HepG2 (cell line): ENCODE measurements around the gene SPSB2. TPM values are rescaled to one million over a fixed set of nuclear protein-coding genes. Genes with fewer than 3 reads are reported as not detected.

Experiments used
- ATAC-seq: fragments of 200-7000 bp; cut with Tn5 transposase; 3 replicates; pipeline ENCODE4 v1.9.1; 2020; ENCODE audit warnings: mild to moderate bottlenecking, moderate library complexity
- BruUV-seq: library from RNA; stranded (reverse); fragments of 400-500 nt; replicated peaks from 2 replicates; lab custom pipeline; 2021; lab: Mats Ljungman, UMichigan
- CTCF ChIA-PET: fragments of 300-600 bp; formaldehyde crosslinking; extraction: SDS; loops from one replicate; lab custom pipeline; 2021; ENCODE audit warnings: low total read pairs, inconsistent platforms, low intra/inter-chr PET ratio; lab: Yijun Ruan, JAX
- POLR2A ChIA-PET: fragments of 350-600 bp; sonication (Branson Sonifier 250); formaldehyde crosslinking; loops from one replicate; lab custom pipeline; 2020; ENCODE audit warnings: antibody characterized with exemption, inconsistent platforms; lab: Yijun Ruan, JAX
- DNase-seq: peaks from one replicate; pipeline ENCODE4 v3.0.0-alpha.2; 2015; ENCODE audit warnings: low spot score
- FAIRE-seq: peaks from 3 replicates; lab custom pipeline; 2011; peaks lifted over from hg19 to GRCh38; lab: Jason Lieb, UNC
- H2AFZ ChIP-seq: one replicate; pipeline ENCODE4 v1.6.1; 2011; ENCODE audit warnings: low read length, inconsistent platforms
- H3K27ac ChIP-seq: fragments of 300-600 bp; 3 replicates; pipeline ENCODE4 v1.8.0; 2011; ENCODE audit warnings: mixed run types, mild to moderate bottlenecking, mixed read lengths, low read length, inconsistent platforms; ENCODE audit not compliant: insufficient read depth; ENCODE audit errors: extremely low read length
- H3K27me3 ChIP-seq, 2 experiments: fragments of 200-600 bp in 1 of 2; 2 replicates in 1 of 2; 3 replicates in 1 of 2; pipeline versions ENCODE4 v1.6.0 to v1.8.0; 2011; ENCODE audit warnings: low read length in 2 of 2, mild to moderate bottlenecking in 2 of 2, moderate library complexity in 2 of 2, inconsistent platforms in 1 of 2; ENCODE audit not compliant: insufficient read depth in 2 of 2, control insufficient read depth in 1 of 2
- H3K36me3 ChIP-seq, 2 experiments: fragments of 200-600 bp in 1 of 2; replicated peaks in 1 of 2; 2 replicates in 1 of 2; 3 replicates in 1 of 2; pipeline versions ENCODE4 v1.5.1 to v1.8.0; 2011; ENCODE audit warnings: low read length in 2 of 2, inconsistent platforms in 1 of 2; ENCODE audit not compliant: insufficient read depth in 2 of 2, control insufficient read depth in 1 of 2
- H3K4me1 ChIP-seq: 2 replicates; pipeline ENCODE4 v1.5.1; 2012; ENCODE audit warnings: low read length, inconsistent platforms; ENCODE audit not compliant: insufficient read depth
- H3K4me2 ChIP-seq: 2 replicates; pipeline ENCODE4 v1.6.0; 2011; ENCODE audit warnings: low read depth, low read length, inconsistent platforms
- H3K4me3 ChIP-seq, 3 experiments: fragments of 200-600 bp in 1 of 3; sonication (generic), shearing (Covaris generic) in 1 of 3; replicated peaks in 1 of 3; 2 replicates each; pipeline ENCODE4 v1.5.1; 2011 to 2016; ENCODE audit warnings: low read length in 3 of 3, inconsistent platforms in 2 of 3, low read depth in 2 of 3, mild to moderate bottlenecking in 2 of 3, control low read depth in 1 of 3, mixed read lengths in 1 of 3; ENCODE audit not compliant: insufficient read depth in 1 of 3
- H3K79me2 ChIP-seq: one replicate; pipeline ENCODE4 v1.6.1; 2011; ENCODE audit warnings: low read length, inconsistent platforms; ENCODE audit not compliant: insufficient read depth
- H3K9ac ChIP-seq: 2 replicates; pipeline ENCODE4 v1.6.0; 2011; ENCODE audit warnings: mild to moderate bottlenecking, low read depth, low read length, inconsistent platforms; ENCODE audit not compliant: insufficient read depth
- H3K9me3 ChIP-seq: 2 replicates; pipeline ENCODE4 v1.5.1; 2012; ENCODE audit warnings: mild to moderate bottlenecking, low read length
- H4K20me1 ChIP-seq: 2 replicates; pipeline ENCODE4 v1.6.0; 2011; ENCODE audit warnings: inconsistent platforms, mild to moderate bottlenecking, low read length, moderate library complexity; ENCODE audit not compliant: insufficient read depth
- ARHGAP35 ChIP-seq: sonication (generic); formaldehyde crosslinking; IDR thresholded peaks from 2 replicates; pipeline ENCODE4 v1.9.0; 2022; ENCODE audit warnings: mild to moderate bottlenecking, inconsistent platforms, moderate library complexity, missing genetic modification reagents, borderline replicate concordance
- FOXJ3 ChIP-seq: sonication (generic); formaldehyde crosslinking; IDR thresholded peaks from 2 replicates; pipeline ENCODE4 v1.4.0; 2020; ENCODE audit warnings: missing genetic modification reagents, mild to moderate bottlenecking, borderline replicate concordance
- HNF1B ChIP-seq: sonication (generic); formaldehyde crosslinking; IDR thresholded peaks from 2 replicates; pipeline ENCODE4 v1.5.1; 2020; ENCODE audit warnings: mild to moderate bottlenecking, moderate library complexity, missing genetic modification reagents
- POLR2AphosphoS5 ChIP-seq: IDR thresholded peaks from 2 replicates; pipeline ENCODE4 v1.6.1; 2012; ENCODE audit warnings: low read depth, low read length
- RXRA ChIP-seq: sonication (generic); formaldehyde crosslinking; IDR thresholded peaks from 2 replicates; pipeline ENCODE4 v1.5.1; 2020; ENCODE audit warnings: missing genetic modification reagents
- ZFYVE20 ChIP-seq: sonication (generic); formaldehyde crosslinking; IDR thresholded peaks from 2 replicates; pipeline ENCODE4 v1.8.0; 2023; ENCODE audit warnings: low read depth, mild to moderate bottlenecking, moderate library complexity, missing genetic modification reagents, borderline replicate concordance
- ZNF552 ChIP-seq: sonication (generic); formaldehyde crosslinking; IDR thresholded peaks from 2 replicates; pipeline ENCODE4 v1.9.0; 2022; ENCODE audit warnings: missing genetic modification reagents, mild to moderate bottlenecking, borderline replicate concordance
- ZNF556 ChIP-seq: sonication (generic); formaldehyde crosslinking; IDR thresholded peaks from 2 replicates; pipeline ENCODE4 v1.4.0; 2020; ENCODE audit warnings: mild to moderate bottlenecking, missing genetic modification reagents, borderline replicate concordance
- ZNF616 ChIP-seq: sonication (generic); formaldehyde crosslinking; IDR thresholded peaks from 2 replicates; pipeline ENCODE4 v1.5.0; 2020; ENCODE audit warnings: low read depth, mild to moderate bottlenecking, missing genetic modification reagents
- WGBS: methylation state at CpG from one replicate; pipeline ENCODE4 v1.1.6; 2017; ENCODE audit warnings: low lambda C conversion rate; 5-methylcytosine and 5-hydroxymethylcytosine counted together
- in situ Hi-C: cut with HindIII; loops from 2 replicates; pipeline ENCODE4 v1.10.0; 2017; ENCODE audit warnings: low pct_unique_long_range_greater_than_20kb; ENCODE audit not compliant: extremely low pct_ligation_motif_present
- intact Hi-C: fragments of 100-400 bp; cut with micrococcal nuclease; formaldehyde crosslinking; loops from one replicate; pipeline ENCODE4 v1.10.0; 2022; ENCODE audit not compliant: unreplicated experiment
- polyA plus RNA-seq, 8 experiments: library from polyadenylated mRNA; depleted of rRNA in 3 of 8; stranded (reverse) in 7 of 8; unstranded in 1 of 8; fragments of >200 nt; fragmentation: Illumina TruSeq in 4 of 8; extraction: Trizol in 4 of 8; gene quantifications; 2 replicates each; pipeline versions ENCODE4 v1.2.1 to v1.2.3, GENCODE V29; 2011 to 2016; ENCODE audit warnings: low read depth in 4 of 8, missing spikeins in 1 of 8, mixed read lengths in 1 of 8; ENCODE audit not compliant: insufficient read depth in 1 of 8
- total RNA-seq, 5 experiments: library from RNA; depleted of rRNA; stranded (reverse); fragments of >200 nt; fragmentation: Illumina TruSeq; extraction: Trizol; gene quantifications; 2 replicates each; pipeline ENCODE4 v1.2.3, GENCODE V29; 2016; ENCODE audit warnings: low read depth in 1 of 5
- TF ChIP-seq, protein P1 (sequence below): sonication (generic); formaldehyde crosslinking; IDR thresholded peaks from 2 replicates; pipeline ENCODE4 v1.4.0; 2020; ENCODE audit warnings: low read depth, mild to moderate bottlenecking, missing genetic modification reagents

SPSB2 gene
- total and polyA plus RNA-seq, 2 of the 13 experiments (the other 11 are each of a cell fraction or from before 2014, with no cell fraction given), result 2.0 to 6.2 TPM

DNA sequence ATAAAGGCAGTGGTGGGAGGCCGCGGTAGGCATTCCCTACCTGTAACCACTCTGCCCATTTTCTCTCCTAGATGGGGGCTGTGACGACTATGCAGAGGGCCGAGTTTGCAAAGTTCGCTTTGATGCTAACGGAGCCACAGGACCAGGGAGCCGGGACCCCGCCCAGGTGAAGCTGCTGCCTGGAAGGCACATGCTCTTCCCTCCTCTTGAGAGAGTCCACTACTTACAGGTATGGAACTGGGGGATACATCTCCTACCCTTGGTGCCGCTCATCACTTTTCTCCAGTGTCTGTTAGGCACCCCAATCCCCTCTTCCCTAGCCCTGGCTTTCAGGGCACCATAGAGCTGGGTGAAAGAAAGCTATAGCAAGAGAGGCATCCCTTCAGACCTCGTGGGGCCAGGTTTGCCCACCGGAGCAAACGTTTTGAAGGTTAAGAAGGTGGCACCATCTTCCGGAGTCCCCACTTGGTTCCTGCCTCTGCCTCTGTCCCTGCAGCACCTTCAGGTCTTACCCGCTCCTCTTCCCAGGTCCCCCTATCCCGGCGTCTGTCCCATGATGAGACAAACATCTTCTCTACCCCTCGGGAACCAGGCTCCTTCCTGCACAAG, 46.9 kb downstream of the SPSB2 start:
- H3K27me3 ChIP-seq, result peaks cover 0 to 2% of the 10 kb centered on the region in 2 experiments; a peak in 1 of 5 replicates
- BruUV-seq, result no TSS peak
- no peak for ATAC-seq
- POLR2A ChIA-PET, result no interaction called here
- CTCF ChIA-PET, result interaction anchor here (0.7 to 2.6 kb wide), 6 partner anchors 68 to 209 kb away, joined by 3 to 34 read pairs (median 5); partner anchors contain the start of gene MLF2
- peaks cover 6 to 7% of the 10 kb centered on the region in 2 experiments; a peak in 3 of 5 replicates for H3K36me3 ChIP-seq
- no peaks in the 10 kb centered on the region for H3K9me3 ChIP-seq
- H3K27ac ChIP-seq, result no peak overlapping the region
- H2AFZ ChIP-seq, result no peak overlapping the region
- no peak for FAIRE-seq
- intact Hi-C loops (loop anchor here (10.0 kb wide), 1 partner anchor 211 kb away; no protein-coding TSS in a partner anchor), in situ Hi-C loops (loop anchor here (5.0 kb wide), 1 partner anchor 74 kb away; the partner anchor contains the start of gene MLF2)
- WGBS, result 90% methylated on average over 10 of the region's 17 CpGs
- peaks cover 30% of the 10 kb centered on the region for H3K4me1 ChIP-seq
- H3K4me2 ChIP-seq, result no peak overlapping the region
- H3K9ac ChIP-seq, result no peak overlapping the region
- TF ChIP-seq RXRA (CRISPR knock-in tag) (no peak), ARHGAP35 (CRISPR knock-in tag) (no peak), ZNF552 (CRISPR knock-in tag) (no peak), POLR2AphosphoS5 (no peak), HNF1B (CRISPR knock-in tag) (no peak), ZNF556 (CRISPR knock-in tag) (no peak), ZFYVE20 (CRISPR knock-in tag) (no peak), FOXJ3 (CRISPR knock-in tag) (no peak), ZNF616 (CRISPR knock-in tag) (no peak)
- TF ChIP-seq, protein P1, sequence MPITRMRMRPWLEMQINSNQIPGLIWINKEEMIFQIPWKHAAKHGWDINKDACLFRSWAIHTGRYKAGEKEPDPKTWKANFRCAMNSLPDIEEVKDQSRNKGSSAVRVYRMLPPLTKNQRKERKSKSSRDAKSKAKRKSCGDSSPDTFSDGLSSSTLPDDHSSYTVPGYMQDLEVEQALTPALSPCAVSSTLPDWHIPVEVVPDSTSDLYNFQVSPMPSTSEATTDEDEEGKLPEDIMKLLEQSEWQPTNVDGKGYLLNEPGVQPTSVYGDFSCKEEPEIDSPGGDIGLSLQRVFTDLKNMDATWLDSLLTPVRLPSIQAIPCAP (CRISPR knock-in tag), result no peak
- peaks cover 16% of the 10 kb centered on the region for H3K79me2 ChIP-seq
- no peak overlapping the region for H3K4me3 ChIP-seq
- no peaks in the 10 kb centered on the region for H4K20me1 ChIP-seq
- no peak for DNase-seq
